Parathyroid adenoma (tissue), 2 donors: ENCODE results near the gene TST.

Experiments used
- H2AFZ ChIP-seq: fragments of 300-600 bp; sonication (generic); one replicate; pipeline ENCODE4 v1.7.0; 2017; ENCODE audit warnings: antibody characterized with exemption, mild to moderate bottlenecking
- H3K27ac ChIP-seq: fragments of 300-600 bp; sonication (generic); one replicate; pipeline ENCODE4 v1.7.0; 2017
- H3K27me3 ChIP-seq: fragments of 300-600 bp; sonication (generic); one replicate; pipeline ENCODE4 v1.7.0; 2017; ENCODE audit warnings: low read length; ENCODE audit not compliant: control insufficient read depth, insufficient read depth
- H3K36me3 ChIP-seq: fragments of 300-600 bp; sonication (generic); one replicate; pipeline ENCODE4 v1.7.0; 2017; ENCODE audit warnings: low read length; ENCODE audit not compliant: control insufficient read depth, insufficient read depth
- H3K4me1 ChIP-seq: fragments of 300-600 bp; sonication (generic); one replicate; pipeline ENCODE4 v1.7.0; 2017; ENCODE audit warnings: control low read depth
- H3K4me2 ChIP-seq: fragments of 300-600 bp; sonication (generic); one replicate; pipeline ENCODE4 v1.7.0; 2017; ENCODE audit warnings: low read length
- H3K4me3 ChIP-seq: fragments of 300-600 bp; sonication (generic); one replicate; pipeline ENCODE4 v1.7.0; 2017; ENCODE audit warnings: low read depth, low read length
- H3K79me2 ChIP-seq: fragments of 300-600 bp; sonication (generic); one replicate; pipeline ENCODE4 v1.7.0; 2017; ENCODE audit warnings: control low read depth
- H3K9ac ChIP-seq: fragments of 300-600 bp; sonication (generic); one replicate; pipeline ENCODE4 v1.7.0; 2017; ENCODE audit warnings: mild to moderate bottlenecking
- H3K9me3 ChIP-seq: fragments of 300-600 bp; sonication (generic); one replicate; pipeline ENCODE4 v1.7.0; 2017; ENCODE audit warnings: low read length; ENCODE audit not compliant: control insufficient read depth
- CTCF ChIP-seq: fragments of 300-600 bp; sonication (generic); IDR thresholded peaks from one replicate; pipeline ENCODE4 v1.7.0; 2017; ENCODE audit warnings: antibody characterized with exemption, mild to moderate bottlenecking
- donor health status: primary hyperparathyroidism.

TST gene

GRCh38 chr22:36988075-36988832 is 31.0 kb downstream of the TST start:
- no peak for TF ChIP-seq CTCF
- H3K27ac ChIP-seq: no peak overlapping the region
- H2AFZ ChIP-seq: no peak overlapping the region
- no peaks in the 10 kb centered on the region for H3K4me1 ChIP-seq
- H3K27me3 ChIP-seq: no peaks in the 10 kb centered on the region
- no peak overlapping the region for H3K4me3 ChIP-seq
- H3K9ac ChIP-seq: no peak overlapping the region
- no peaks in the 10 kb centered on the region for H3K9me3 ChIP-seq
- no peak overlapping the region for H3K4me2 ChIP-seq
- no peaks in the 10 kb centered on the region for H3K36me3 ChIP-seq
- no peaks in the 10 kb centered on the region for H3K79me2 ChIP-seq

GRCh38 chr22:36986242-36986821 is 32.9 kb downstream of the TST start:
- no peak overlapping the region for H3K4me3 ChIP-seq
- no peaks in the 10 kb centered on the region for H3K9me3 ChIP-seq
- no peak overlapping the region for H3K27ac ChIP-seq
- no peak for TF ChIP-seq CTCF
- no peak overlapping the region for H2AFZ ChIP-seq
- no peak overlapping the region for H3K9ac ChIP-seq
- H3K79me2 ChIP-seq: no peaks in the 10 kb centered on the region
- H3K4me2 ChIP-seq: no peak overlapping the region
- H3K4me1 ChIP-seq: no peaks in the 10 kb centered on the region
- no peaks in the 10 kb centered on the region for H3K27me3 ChIP-seq
- H3K36me3 ChIP-seq: no peaks in the 10 kb centered on the region

- Histone ChIP-seq H3K27me3 (no peaks in the 10 kb centered on the region), H3K9me3 (no peaks in the 10 kb centered on the region), H2AFZ (no peak overlapping the region), H3K9ac (no peak overlapping the region), H3K36me3 (no peaks in the 10 kb centered on the region), H3K79me2 (no peaks in the 10 kb centered on the region), H3K4me1 (no peaks in the 10 kb centered on the region), H3K27ac (no peak overlapping the region), H3K4me3 (no peak overlapping the region), H3K4me2 (no peak overlapping the region)
- TF ChIP-seq CTCF: no peak
Measured at GRCh38 chr22:36985211-36985889, 33.9 kb downstream of the TST start.

GRCh38 chr22:36982136-36982535 is 37.1 kb downstream of the TST start:
- H3K4me1 ChIP-seq: no peaks in the 10 kb centered on the region
- no peak overlapping the region for H3K9ac ChIP-seq
- no peaks in the 10 kb centered on the region for H3K9me3 ChIP-seq
- no peaks in the 10 kb centered on the region for H3K79me2 ChIP-seq
- H3K27me3 ChIP-seq: no peaks in the 10 kb centered on the region
- no peak overlapping the region for H3K27ac ChIP-seq
- no peak overlapping the region for H2AFZ ChIP-seq
- H3K36me3 ChIP-seq: no peaks in the 10 kb centered on the region
- no peak for TF ChIP-seq CTCF
- no peak overlapping the region for H3K4me3 ChIP-seq
- no peak overlapping the region for H3K4me2 ChIP-seq
